K562 (cell line): ENCODE measurements around the gene PPP2R1B. TPM values are rescaled to one million over a fixed set of nuclear protein-coding genes. Genes with fewer than 3 reads are reported as not detected.

Source experiments
- CC2D1A ChIP-seq: fragments of 450-650 bp; IDR thresholded peaks from 2 replicates; pipeline ENCODE4 v1.6.1; 2017; ENCODE audit warnings: mild to moderate bottlenecking
- COPS2 ChIP-seq: fragments of 450-650 bp; conservative IDR thresholded peaks from 2 replicates; pipeline ENCODE4 v1.6.1; 2016; ENCODE audit warnings: mild to moderate bottlenecking, moderate library complexity
- ETV5 ChIP-seq: sonication (generic); formaldehyde crosslinking; IDR thresholded peaks from 2 replicates; pipeline ENCODE4 v1.4.0; 2020; ENCODE audit warnings: low read depth, mild to moderate bottlenecking, missing genetic modification reagents
- FOXJ2 ChIP-seq: fragments of 200-800 bp; sonication (Bioruptor generic); IDR thresholded peaks from 2 replicates; pipeline ENCODE4 v1.6.1; 2016; ENCODE audit warnings: missing genetic modification characterization, missing compliant biosample characterization
- MCM5 ChIP-seq: fragments of 450-650 bp; IDR thresholded peaks from 2 replicates; pipeline ENCODE4 v1.6.1; 2016; ENCODE audit warnings: low read depth
- MEIS2 ChIP-seq: fragments of 450-650 bp; IDR thresholded peaks from 2 replicates; pipeline ENCODE4 v1.6.1; 2014; ENCODE audit warnings: mild to moderate bottlenecking; ENCODE audit not compliant: partially characterized antibody
- RB1 ChIP-seq: fragments of 450-650 bp; IDR thresholded peaks from 2 replicates; pipeline ENCODE4 v1.6.1; 2017; ENCODE audit warnings: low read depth, mild to moderate bottlenecking
- RBBP5 ChIP-seq: fragments of 200-600 bp; sonication (generic); IDR thresholded peaks from 2 replicates; pipeline ENCODE4 v1.6.1; 2012; ENCODE audit warnings: borderline replicate concordance, mild to moderate bottlenecking, low read length, control low read depth, inconsistent platforms; ENCODE audit not compliant: insufficient read depth, poor library complexity, severe bottlenecking
- SMC3 ChIP-seq: conservative IDR thresholded peaks from 2 replicates; pipeline ENCODE4 v1.6.1; 2011; ENCODE audit warnings: low read depth, low read length, improper control_type of control experiment; ENCODE audit not compliant: insufficient read depth
- TEAD1 ChIP-seq, 2 experiments: fragments of 450-650 bp in 1 of 2; sonication (generic) in 1 of 2; formaldehyde crosslinking; IDR thresholded peaks; 2 replicates each; pipeline versions ENCODE4 v1.4.0 to v1.8.0; 2020 to 2022; ENCODE audit warnings: mild to moderate bottlenecking in 2 of 2, missing genetic modification reagents in 1 of 2
- TOE1 ChIP-seq, 2 experiments: fragments of 450-650 bp in 1 of 2; sonication (generic) in 1 of 2; formaldehyde crosslinking in 1 of 2; IDR thresholded peaks; 2 replicates each; pipeline versions ENCODE4 v1.7.1 to v1.8.0; 2016 to 2022; ENCODE audit warnings: borderline replicate concordance in 2 of 2, mild to moderate bottlenecking in 2 of 2, antibody characterized with exemption in 1 of 2, inconsistent platforms in 1 of 2, low read depth in 1 of 2, missing genetic modification reagents in 1 of 2, moderate library complexity in 1 of 2
- ZNF586 ChIP-seq: fragments of 450-650 bp; formaldehyde crosslinking; conservative IDR thresholded peaks from 2 replicates; pipeline ENCODE4 v1.4.0; 2020; ENCODE audit warnings: mild to moderate bottlenecking, moderate library complexity
- ZZZ3 ChIP-seq: fragments of 450-650 bp; IDR thresholded peaks from 2 replicates; pipeline ENCODE4 v1.6.1; 2016; ENCODE audit warnings: antibody characterized with exemption, mild to moderate bottlenecking, moderate library complexity
- polyA plus RNA-seq, 8 experiments: library from polyadenylated mRNA; depleted of rRNA in 4 of 8; stranded (reverse) in 5 of 8; unstranded in 3 of 8; fragments of >200 nt; fragmentation: Nextera tagmentation in 2 of 8; fragmentation: Illumina TruSeq in 1 of 8; extraction: Ambion mirVana in 2 of 8; extraction: Trizol in 1 of 8; gene quantifications; 2 replicates each; pipeline versions ENCODE4 v1.2.1 to v1.2.3, GENCODE V29; 2011 to 2014; ENCODE audit warnings: inconsistent platforms in 1 of 8, missing spikeins in 1 of 8
- total RNA-seq, 7 experiments: library from RNA; depleted of rRNA in 6 of 7; stranded (reverse); fragments of >200 nt in 6 of 7; fragmentation: Illumina TruSeq in 2 of 7; extraction: Trizol in 2 of 7; gene quantifications; 2 replicates each; pipeline versions ENCODE4 v1.2.1 to v1.2.3, GENCODE V29; 2011 to 2021; ENCODE audit warnings: low replicate concordance in 1 of 7
- TF ChIP-seq, protein P1 (sequence below): fragments of 450-650 bp; formaldehyde crosslinking; IDR thresholded peaks from 2 replicates; pipeline ENCODE4 v1.4.0; 2022; ENCODE audit warnings: missing genetic modification characterization
- TF ChIP-seq, protein P2 (sequence below), 2 experiments: fragments of 450-650 bp; conservative IDR thresholded peaks; 2 replicates each; pipeline ENCODE4 v1.6.1; 2017; ENCODE audit warnings: mild to moderate bottlenecking in 2 of 2, moderate library complexity in 2 of 2
- TF ChIP-seq, protein P3 (sequence below): fragments of 450-650 bp; IDR thresholded peaks from 2 replicates; pipeline ENCODE4 v1.6.1; 2018; ENCODE audit warnings: mild to moderate bottlenecking, low read depth; ENCODE audit not compliant: partially characterized antibody
- TF ChIP-seq, protein P4 (sequence below): fragments of 450-650 bp; formaldehyde crosslinking; IDR thresholded peaks from 2 replicates; pipeline ENCODE4 v1.4.0; 2020; ENCODE audit warnings: mild to moderate bottlenecking, moderate library complexity

Gene PPP2R1B
- total and polyA plus RNA-seq, 9 of the 15 experiments (the other 6 are each of a cell fraction or from before 2014, with no cell fraction given) = 24.6 to 68.5 (median 39.8) TPM

DNA sequence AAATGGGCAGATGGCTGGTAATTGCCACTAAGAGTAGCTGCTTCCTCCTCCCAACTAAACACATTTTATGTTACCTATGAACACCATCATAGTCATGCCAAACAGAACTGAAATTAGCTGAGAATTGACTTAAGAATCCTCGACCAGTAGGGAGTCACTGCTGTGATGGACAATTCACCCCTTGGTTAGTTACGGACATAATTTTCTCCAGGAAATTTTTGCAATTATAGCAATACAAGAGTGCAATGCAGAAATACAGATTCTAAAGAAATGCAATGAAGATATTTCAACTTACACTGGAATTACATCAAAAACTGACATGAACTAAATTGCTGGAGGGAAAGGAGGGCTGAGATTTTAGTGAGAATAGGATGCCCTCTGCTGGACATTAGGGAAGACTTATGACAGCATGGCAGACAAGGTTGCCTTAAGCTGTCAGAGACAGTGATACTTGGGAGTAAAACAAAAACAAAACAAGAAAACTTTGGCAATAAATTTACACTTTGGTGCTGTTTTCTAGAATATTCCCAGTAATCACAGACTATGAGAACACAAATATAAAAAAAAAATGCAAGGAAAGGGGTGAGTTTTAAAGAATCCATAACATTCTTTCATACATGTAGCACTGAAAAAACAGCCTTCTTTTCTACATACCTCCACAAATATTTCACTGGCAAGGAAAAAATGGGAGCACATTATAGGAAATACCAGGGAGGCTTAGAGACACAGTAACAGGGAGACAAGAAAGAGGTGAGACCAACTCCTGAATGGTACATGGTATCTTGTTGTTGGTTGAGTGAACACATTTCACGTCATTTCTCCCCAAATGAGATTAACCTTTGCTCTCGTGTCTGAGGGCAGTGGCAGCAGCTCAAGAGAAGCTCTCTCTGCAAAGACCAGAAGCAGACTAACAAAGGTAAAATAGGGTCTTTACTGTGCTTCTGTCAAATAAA, 11.2 kb upstream of the PPP2R1B start (continued):
- TF ChIP-seq ETV5 (CRISPR knock-in tag) (no peak), TEAD1 (CRISPR knock-in tag; IDR thresholded peaks at IDR 0.05) (no peak), ZZZ3 (no peak), SMC3 (peak; percentile 92), RBBP5 (no peak), MEIS2 (peak; percentile 20), MCM5 (no peak), COPS2 (no peak), TOE1 (IDR thresholded peaks at IDR 0.05; ENCODE audit: borderline replicate concordance) (no peak), TOE1 (CRISPR knock-in tag; IDR thresholded peaks at IDR 0.05; ENCODE audit: borderline replicate concordance, low read depth) (no peak), RB1 (0 out of 2 replicates have a peak, but pooled peaks have one; percentile 17), FOXJ2 (tag) (no peak), CC2D1A (peak; percentile 75), ZNF586 (CRISPR knock-in tag) (no peak)
- TF ChIP-seq, protein P1, sequence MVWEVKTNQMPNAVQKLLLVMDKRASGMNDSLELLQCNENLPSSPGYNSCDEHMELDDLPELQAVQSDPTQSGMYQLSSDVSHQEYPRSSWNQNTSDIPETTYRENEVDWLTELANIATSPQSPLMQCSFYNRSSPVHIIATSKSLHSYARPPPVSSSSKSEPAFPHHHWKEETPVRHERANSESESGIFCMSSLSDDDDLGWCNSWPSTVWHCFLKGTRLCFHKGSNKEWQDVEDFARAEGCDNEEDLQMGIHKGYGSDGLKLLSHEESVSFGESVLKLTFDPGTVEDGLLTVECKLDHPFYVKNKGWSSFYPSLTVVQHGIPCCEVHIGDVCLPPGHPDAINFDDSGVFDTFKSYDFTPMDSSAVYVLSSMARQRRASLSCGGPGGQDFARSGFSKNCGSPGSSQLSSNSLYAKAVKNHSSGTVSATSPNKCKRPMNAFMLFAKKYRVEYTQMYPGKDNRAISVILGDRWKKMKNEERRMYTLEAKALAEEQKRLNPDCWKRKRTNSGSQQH = no peak
- TF ChIP-seq, protein P2, sequence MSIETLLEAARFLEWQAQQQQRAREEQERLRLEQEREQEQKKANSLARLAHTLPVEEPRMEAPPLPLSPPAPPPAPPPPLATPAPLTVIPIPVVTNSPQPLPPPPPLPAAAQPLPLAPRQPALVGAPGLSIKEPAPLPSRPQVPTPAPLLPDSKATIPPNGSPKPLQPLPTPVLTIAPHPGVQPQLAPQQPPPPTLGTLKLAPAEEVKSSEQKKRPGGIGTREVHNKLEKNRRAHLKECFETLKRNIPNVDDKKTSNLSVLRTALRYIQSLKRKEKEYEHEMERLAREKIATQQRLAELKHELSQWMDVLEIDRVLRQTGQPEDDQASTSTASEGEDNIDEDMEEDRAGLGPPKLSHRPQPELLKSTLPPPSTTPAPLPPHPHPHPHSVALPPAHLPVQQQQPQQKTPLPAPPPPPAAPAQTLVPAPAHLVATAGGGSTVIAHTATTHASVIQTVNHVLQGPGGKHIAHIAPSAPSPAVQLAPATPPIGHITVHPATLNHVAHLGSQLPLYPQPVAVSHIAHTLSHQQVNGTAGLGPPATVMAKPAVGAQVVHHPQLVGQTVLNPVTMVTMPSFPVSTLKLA (conservative IDR thresholded peaks at IDR 0.05) = 0 out of 4 replicates have a peak, but pooled peaks of 1 of the 2 experiments have one; percentile 19
- TF ChIP-seq, protein P3, sequence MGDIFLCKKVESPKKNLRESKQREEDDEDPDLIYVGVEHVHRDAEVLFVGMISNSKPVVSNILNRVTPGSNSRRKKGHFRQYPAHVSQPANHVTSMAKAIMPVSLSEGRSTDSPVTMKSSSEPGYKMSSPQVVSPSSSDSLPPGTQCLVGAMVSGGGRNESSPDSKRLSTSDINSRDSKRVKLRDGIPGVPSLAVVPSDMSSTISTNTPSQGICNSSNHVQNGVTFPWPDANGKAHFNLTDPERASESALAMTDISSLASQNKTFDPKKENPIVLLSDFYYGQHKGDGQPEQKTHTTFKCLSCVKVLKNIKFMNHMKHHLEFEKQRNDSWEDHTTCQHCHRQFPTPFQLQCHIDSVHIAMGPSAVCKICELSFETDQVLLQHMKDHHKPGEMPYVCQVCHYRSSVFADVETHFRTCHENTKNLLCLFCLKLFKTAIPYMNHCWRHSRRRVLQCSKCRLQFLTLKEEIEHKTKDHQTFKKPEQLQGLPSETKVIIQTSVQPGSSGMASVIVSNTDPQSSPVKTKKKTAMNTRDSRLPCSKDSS = no peak
- TF ChIP-seq, protein P4, sequence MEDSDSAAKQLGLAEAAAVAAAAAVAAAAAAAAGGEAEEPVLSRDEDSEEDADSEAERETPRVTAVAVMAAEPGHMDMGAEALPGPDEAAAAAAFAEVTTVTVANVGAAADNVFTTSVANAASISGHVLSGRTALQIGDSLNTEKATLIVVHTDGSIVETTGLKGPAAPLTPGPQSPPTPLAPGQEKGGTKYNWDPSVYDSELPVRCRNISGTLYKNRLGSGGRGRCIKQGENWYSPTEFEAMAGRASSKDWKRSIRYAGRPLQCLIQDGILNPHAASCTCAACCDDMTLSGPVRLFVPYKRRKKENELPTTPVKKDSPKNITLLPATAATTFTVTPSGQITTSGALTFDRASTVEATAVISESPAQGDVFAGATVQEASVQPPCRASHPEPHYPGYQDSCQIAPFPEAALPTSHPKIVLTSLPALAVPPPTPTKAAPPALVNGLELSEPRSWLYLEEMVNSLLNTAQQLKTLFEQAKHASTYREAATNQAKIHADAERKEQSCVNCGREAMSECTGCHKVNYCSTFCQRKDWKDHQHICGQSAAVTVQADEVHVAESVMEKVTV (CRISPR knock-in tag) = peak; percentile 84
